GM21529 (cell line): ENCODE data around the gene GATC.

Experiments
- ATAC-seq: cut with Tn5 transposase; IDR thresholded peaks from one replicate; pipeline ENCODE4 v1.9.1; 2021; ENCODE audit not compliant: unreplicated experiment

Gene GATC

DNA sequence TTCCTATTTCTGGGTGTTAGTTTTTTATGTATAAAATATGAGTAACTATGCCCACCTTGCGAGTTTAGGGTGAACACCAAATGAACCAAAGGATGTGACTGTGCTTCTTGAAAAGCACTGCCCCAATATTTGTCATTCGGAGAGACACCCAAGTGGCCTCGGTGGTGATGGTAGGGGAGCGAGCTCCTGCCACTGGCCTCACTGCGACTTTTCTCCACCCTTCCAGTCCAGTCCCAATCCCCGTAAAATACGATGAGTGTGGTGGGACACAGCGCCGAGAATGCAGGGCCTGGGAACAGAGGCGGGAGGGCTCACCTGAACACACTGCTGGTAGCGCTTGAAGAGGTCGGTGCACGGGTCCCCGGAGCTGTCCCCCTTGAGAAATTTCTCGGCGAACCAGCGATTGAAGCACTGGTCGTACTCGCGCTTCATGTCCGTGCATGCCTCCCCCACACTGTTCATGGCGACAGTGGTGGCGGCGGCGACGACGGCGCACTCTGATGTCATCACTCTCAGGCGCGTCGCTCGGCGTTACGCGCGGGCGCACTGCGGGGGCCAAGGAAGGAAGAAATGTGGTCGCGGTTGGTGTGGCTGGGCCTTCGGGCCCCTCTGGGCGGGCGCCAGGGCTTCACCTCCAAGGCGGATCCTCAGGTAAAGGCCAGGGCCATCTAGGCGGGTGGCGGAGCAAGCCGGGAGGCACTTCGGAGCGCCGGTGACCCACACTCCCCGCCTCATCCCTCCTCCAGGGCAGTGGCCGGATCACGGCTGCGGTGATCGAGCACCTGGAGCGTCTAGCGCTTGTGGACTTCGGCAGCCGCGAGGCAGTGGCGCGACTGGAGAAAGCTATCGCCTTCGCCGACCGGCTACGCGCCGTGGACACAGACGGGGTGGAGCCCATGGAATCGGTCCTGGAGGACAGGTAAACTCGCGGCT lies at the start of gene GATC, which contains the start of gene TRIAP1:
Gene GATC (plus strand): TSS at position 534 of the 933 bp plus-strand sequence. CDS start 37 bp downstream, at position 571.
Gene TRIAP1 (minus strand): TSS at position 474 of the 933 bp plus-strand sequence. CDS start 12 bp downstream, at position 462.
- ATAC-seq, result peak; percentile 87

DNA sequence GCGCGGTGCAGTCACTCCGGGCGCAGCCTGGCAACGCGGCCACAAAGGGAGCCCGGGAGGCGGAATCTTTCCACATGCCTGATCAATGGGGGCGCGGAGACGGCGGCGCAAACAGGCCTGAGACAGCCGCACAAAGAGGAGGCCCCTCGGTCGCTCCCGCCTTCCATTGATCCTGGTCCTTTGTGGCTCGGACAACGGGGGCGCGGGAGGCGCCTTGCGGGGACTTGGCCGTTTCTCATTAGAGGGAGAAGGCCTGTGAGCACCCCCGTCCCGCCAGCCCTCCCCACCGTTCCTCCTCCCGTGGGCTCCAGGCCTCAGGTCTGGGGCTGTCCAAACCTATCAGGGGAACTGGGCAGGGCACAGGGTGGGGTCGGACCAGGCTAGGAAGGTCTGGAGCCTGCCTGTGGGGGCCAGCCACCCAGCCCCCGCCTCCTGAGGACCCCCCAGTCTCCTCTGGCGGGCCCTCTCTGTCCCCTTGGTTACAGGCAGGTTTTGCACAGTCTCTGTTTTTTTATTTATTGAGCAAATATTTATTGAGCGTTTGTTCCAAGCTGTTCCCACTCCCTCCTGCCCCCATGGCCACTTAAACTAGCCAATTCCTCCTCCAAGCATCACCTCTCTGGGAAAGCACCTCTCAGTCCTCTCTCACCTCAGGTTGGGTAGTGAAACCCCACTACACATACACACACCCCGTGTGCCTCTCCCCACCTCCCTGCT lies 48.3 kb upstream of the GATC start:
- no peak for ATAC-seq

DNA sequence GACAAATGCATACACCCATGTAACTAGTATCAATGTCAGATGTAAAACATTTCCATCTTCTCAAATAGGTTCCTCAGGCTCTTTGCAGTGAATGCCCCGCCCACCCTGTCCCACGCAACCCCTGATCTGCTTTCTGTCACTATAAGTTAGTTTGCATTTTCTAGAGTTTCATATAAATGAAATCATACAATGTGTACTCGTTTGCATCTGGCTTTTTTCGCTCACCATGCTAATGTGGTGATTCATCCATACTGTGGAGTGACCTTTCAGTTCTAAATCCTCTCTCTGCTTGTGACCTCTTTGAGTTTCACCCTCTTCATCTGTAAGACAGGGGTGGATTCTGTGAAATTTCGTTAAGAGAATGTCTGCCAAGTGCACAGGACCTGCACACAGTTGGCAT lies 46.7 kb upstream of the GATC start:
- ATAC-seq, result no peak

- no peak for ATAC-seq
These were observed 44.0 kb upstream of the GATC start for GRCh38 chr12:120402217-120402616.

DNA sequence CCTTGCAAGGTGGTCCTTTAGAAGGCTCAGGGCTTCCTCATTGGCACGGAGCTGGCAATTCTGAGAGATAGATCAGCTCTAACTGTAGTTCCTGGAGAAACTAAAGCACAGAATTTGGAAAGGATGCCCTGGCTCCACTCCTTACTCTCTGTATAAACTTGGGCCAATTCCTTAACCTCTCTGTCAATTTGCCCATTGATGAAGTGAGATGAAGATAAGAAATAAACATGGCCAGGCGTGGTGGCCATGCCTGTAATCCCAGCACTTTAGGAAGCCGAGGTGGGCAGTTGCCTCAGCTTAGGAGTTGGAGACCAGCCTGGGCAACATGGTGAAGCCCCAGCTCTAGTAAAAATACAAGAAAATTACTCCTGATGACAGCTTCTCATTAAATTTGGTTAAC lies 42.4 kb upstream of the GATC start:
- ATAC-seq, result no peak

GRCh38 chr12:120404271-120404670 lies 42.0 kb upstream of the GATC start:
- no peak for ATAC-seq

GRCh38 chr12:120406069-120406468 lies 40.2 kb upstream of the GATC start:
- no peak for ATAC-seq

DNA sequence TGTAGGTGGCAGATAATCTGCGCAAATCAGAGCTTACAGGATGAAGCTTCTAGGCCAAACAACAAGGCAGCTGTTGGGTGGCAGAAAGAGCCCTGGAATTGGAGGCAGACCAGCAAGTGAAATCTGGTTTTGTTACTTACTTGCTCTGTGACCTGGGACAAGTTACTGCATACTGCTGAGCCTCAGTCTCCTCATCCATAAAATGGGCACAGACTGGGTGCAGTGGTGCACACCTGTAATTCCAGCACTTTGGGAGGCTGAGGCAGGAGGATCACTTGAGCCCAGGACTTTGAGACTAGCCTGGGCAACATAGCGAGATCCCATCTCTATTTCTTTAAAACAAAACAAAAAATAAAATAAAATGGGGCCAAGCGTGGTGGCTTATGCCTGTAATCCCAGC lies 39.7 kb upstream of the GATC start:
- ATAC-seq, result no peak

GRCh38 chr12:120408771-120409170 lies 37.5 kb upstream of the GATC start:
- ATAC-seq, result no peak

GRCh38 chr12:120412421-120412820 lies 33.8 kb upstream of the GATC start:
- ATAC-seq, result no peak

- ATAC-seq, result no peak
These were observed 32.1 kb upstream of the GATC start for GRCh38 chr12:120413901-120414695.

DNA sequence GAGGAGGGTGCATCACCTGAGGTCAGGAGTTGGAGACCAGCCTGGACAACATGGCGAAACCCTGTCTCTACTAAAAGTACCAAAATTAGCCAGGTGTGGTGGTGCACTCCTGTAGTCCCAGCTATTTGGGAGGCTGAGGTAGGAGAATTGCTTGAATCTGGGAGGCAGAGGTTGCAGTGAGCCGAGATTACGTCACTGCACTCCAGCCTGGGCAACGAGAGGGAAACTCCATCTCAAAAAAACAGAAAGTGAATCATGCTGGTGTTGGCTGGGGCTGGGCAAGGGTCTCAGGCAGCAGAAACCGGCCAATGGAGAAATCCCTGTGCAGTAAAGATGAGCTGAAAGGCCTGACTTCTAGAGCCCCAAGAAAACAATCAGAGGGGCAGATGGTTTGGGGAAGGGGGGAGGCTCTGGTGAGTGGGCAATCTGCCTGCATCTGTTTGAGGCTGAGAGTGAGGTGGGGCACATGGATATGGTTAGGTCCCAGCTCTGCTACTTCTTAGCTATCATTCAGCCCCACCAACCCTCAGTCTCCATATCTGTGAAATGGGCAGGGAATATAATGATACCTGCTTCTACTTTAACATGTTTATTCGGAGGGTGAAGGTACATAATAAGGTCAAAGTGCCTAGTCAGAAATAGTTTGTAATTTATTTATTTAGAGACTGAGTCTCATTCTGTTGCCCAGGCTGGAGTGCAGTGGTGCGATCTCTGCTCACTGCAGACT lies 29.6 kb upstream of the GATC start:
- no peak for ATAC-seq

GRCh38 chr12:120417917-120418580 lies 28.2 kb upstream of the GATC start:
- no peak for ATAC-seq

DNA sequence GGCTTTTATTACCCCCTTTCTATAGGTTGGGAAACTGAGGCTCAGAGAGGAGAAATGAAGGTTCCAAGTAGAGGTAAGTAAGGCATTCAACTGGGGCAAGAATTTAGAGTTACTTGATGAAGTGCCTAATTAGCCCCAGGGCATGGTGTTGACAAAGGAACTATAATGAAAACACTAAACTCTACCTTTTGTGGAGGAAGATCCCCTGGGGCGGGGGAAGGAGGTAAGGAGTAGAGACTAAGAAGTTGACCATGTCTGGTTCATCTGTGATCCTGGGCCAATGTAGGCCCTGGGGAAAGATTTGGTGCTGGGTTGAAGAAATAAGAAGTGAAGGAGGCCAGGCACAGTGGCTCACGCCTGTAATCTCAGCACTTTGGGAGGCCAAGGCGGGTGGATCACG lies 24.5 kb upstream of the GATC start:
- ATAC-seq, result no peak

DNA sequence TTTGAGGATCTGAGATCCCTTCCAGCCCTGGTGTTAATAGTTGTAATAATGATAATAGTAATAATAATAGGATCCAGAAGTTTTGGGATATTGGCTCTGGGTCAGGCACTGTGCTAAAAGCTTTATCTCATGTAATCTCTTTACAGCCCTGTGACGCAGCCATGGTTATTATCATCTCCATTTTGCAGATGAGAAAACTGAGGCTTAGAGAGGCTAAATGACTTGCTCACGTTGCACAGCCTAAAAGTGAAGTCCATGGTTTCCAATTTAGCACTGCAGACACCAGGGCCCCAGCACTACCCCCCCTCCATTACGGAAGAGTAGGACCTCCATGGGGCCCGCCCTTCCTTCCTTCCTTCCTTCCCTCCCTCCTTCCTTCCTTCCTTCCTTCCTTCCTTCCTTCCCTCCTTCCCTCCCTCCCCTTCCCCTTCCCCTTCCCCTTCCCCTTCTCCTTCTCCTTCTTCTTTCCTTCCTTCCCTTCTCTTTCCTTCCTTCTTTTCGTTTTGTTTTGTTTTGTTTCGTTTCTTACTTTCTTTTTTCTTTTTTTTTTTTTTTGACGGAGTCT lies 23.3 kb upstream of the GATC start:
- ATAC-seq, result no peak

GRCh38 chr12:120425797-120426196 lies 20.4 kb upstream of the GATC start:
- ATAC-seq, result no peak

DNA sequence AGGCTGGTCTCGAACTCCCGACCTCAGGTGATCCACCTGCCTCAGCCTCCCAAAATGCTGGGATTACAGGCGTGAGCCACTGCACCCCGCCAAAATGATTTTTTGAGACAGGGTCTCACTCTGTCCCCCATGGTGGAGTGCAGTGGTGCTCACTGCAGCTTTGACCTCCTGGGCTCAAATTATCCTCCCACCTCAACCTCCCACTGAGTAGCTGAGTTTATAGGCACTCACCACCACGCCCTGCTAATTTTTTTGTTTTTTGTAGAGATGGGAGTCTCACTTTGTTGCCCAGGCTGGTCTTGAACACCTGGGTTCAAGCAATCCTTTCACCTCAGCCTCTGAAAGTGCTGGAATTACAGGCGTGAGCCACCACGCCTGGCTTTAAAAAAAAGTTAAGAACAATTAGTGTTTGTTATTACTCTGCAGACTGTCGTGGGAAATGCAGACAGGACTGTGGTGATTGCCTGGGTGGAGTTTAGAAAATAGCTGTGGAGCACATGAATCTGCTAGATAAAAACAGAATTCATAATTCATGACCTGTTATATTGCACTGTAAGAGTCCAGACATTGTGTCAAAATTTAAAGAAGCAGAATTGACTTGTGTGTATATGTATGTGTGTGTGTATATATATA lies 17.5 kb upstream of the GATC start:
- ATAC-seq, result no peak

DNA sequence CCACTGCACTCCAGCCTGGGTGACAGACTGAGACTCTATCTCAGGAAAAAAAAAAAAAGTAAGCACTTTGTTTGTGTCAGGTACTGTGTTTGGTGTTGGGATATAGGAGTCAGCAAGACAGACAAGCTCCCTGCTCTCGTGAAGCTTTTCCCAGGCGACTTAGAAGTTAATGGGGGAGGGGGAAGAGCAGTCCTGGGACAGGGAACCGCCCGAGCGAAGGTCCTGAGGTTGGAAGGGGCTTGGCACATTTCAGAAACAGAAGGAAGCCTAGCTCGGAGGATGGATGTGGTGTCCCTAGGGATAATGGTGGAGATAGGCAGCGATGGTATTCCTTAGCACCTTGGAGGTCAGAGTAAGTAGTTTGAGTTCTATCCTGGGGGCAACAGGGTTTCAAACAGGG lies 16.9 kb upstream of the GATC start:
- no peak for ATAC-seq
